NOMO-1 treated with dmso at 0.1 percent for 144 hours (cell line): Measurements from ENCODE around the gene P2RY12.
A peak's percentile ranks its signal among the peaks of the same experiment; 100 is the strongest.

ENCODE experiments used
- DNase-seq: peaks from one replicate; lab custom pipeline; 2025; ENCODE audit not compliant: unreplicated experiment; lab: John Stamatoyannopoulos, UW

Gene P2RY12

DNA sequence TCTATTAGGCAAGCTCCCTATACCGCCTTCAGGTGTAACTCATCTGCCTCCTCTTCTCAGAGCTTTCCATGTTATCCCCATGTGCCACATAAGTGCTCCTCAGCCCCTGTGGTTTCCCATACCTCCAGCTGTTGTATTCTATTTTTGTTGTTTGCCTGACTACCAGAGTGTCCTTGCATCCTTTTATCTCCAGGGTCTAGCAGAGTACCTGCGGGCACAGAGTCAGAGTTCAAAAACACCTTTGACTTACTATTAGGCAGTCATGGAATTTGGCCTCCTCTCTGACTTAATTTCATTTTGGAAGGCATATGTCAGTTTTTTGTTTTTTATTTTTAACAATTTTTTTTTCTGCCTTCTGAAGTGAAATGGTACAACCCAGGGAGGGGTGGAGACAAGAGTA is 75.0 kb downstream of the P2RY12 start:
- DNase-seq: no peak

DNA sequence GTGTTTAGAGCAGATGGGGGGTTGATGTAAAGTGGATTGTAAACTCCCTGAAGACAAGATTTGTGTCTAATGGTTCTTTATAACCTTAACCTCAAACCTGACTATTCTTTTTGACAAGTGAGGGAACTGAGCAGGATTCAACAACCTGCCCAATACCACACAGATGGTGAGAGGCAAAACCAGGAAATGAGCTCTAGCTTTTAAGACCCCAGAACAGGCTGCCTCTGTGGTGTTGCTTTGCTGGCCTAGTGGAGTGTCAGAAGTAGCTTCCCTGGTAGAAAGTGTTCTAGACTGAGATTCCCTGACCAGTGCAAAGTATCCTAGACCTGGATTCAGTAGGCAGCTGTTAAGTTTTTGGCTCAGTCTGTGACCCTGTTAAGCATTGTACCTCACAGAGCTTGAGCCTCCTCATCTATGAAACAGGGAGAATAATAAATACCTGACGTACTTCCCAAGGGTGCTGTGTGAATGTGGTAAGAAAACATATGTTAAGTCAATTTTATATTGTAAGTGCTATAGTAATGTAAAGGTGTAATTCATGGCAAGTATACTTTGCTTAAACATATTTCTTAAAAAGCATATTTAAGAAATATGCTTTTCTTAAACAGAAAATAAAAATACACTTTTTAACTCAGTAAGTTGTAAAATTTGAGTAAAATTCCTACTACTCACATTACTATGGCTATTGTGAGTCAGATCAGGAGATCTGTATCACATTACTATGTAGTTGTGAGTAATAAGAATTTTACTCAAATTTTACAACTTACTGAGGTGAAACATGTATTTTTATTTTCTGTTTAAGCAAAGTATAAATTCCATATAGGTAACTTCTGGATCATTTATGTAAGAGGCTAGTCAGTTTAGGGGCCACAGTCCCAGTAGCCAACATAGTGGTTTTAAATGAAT is 76.7 kb downstream of the P2RY12 start:
- no peak for DNase-seq

DNA sequence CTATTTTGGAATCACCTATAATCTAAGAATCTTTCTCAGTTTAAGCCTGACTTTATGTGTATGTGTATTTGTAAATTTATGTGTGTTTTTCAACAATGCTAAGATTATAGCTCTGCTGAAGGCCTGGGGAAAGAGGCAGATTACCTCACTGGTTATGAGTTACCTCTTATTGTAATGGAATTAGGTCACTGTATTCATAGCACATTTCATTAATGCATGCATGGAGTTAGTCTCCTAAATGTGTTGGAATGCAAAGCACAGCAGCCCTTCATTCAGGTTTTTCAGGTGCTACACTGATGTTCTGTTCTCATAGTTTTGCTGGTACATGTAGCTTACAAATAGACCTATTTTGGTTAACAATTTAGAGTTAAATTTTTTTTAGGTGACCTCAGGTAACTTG is 77.4 kb downstream of the P2RY12 start:
- DNase-seq: no peak

DNA sequence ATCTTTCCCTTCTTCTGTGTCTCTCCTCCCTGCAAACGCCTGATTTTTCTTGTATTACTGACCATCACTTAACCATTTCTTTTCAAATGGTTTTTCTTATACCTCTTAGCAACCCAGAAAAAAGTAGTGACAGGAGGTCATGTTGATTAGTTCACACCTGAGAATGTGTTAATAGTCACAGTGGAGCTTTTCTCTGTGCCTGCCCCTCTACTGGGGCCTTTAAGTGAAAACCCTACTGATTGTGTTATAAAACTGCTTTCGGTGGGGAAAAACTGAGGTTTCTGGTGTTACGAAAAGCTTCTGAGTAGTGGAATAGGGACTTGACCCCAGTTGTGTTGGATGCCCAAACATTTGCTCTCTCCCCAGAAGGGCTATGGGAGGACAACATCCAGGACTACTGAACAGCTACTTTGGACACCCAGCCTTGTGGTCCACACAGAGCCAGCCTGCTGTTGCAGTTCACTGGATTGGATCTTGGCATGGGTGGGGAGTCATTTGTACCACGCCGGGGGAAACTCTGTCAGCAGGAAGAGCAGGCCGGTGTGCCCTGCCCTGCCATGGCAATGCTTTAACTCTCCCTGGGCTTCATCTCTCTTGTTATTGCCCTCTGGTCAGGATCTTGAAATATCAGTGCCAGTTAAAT is 78.3 kb downstream of the P2RY12 start:
- DNase-seq: no peak

DNA sequence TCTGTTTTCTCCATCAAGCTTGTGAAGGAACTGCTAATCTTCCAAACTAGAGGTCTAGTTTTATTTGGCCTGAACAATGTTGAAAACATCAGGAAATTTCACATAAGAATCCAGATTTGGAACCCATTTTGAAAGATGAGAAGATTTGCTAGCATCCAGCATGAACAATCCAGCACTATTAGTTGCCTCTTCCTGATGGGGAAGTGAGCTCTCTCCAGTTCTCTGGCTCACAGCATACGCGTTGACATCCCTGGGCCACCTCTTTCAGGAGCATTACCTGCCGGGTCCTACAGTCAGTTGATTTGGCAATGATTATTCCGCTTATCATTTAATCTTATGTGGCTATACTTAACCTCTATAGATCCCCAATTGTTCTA is 78.8 kb downstream of the P2RY12 start:
- DNase-seq: no peak

DNA sequence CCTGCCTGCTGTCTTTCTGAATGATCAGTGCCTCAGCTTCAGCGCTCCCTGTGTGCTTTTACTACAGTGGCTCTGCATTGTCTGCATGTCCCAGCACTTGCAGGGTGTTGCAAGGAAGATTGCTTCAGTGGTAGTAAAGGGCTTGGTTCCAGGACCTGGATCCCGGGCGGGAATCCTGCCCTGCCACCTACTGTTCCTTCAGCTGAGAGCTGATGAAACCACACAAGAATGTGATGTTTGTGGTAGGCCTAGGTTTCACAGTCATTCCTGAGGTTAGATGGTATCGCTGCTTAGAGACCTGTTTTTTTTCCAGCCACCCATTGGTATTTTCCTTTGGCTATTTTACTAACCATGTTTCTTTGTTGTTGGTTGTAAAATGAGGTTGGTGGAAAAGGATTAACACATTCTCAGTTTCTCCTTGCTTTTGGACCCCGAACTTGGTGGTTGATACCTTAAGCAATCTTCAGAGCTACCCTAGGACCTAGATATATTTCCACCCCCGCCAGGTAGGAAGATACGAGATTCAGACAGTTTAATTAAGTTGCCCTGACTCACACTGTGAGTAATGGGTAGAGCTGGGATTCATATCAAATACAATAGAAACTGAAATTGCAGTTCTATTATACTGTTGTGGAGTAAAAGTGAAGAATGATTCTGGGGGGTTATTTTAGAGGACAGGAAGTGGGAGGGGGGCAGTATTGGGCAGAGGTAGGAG is 79.3 kb downstream of the P2RY12 start:
- no peak for DNase-seq

DNA sequence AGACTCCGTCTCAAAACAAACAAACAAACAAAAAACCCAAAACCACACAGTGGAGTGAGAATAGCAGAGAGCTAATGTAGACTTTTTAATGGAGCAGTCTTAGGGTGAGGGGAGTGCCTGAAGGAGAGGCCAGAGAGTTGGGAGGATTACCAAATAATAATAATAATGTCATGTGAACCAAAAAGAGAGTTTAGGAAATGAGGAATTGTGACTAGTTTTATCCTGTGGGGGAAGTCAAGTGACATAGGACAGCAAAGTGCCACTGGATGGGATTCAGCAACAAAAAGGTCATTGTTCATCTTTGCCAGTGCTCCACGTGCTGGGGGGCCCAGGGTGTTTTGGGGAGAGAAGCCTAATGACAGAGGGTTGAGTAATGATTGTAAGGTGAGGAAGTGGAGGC is 80.8 kb downstream of the P2RY12 start:
- no peak for DNase-seq

DNA sequence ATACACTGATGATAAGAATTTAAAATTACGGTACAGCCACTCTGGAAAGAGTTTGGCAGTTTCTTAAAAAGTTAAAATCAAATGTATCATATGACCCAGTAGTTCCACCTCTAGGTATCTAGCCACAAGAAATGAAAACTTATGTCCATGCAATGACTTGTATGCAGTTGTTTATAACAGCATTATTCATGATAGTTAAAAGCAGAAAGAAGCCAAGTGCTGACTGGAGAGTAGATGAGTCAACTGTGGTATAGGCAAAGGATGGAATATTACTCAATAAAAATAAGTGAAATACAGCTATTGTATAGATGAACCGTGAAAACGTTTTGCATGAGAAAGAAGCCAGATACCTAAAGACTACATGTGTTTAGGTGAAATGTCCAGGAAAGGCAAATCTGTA is 82.8 kb downstream of the P2RY12 start:
- DNase-seq: no peak

DNA sequence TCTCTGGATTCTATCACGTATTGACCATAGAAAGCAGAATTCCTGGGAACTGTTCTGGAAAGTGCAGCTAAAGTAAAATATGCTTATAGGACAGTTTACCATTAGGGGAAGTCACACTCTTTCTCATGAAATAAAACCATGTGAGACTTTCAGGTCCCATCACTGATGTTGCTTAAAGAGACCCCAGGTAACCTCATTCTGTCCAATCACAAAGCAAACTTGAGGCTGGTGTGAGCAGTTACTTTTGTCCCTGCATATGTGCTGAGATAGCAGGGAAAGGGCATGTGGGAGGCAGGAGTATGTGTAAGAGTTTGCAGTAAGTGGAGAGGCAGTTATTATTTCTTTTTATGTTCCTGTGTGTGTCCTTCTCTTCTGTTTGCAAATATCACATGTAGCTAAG is 84.0 kb downstream of the P2RY12 start:
- no peak for DNase-seq

DNA sequence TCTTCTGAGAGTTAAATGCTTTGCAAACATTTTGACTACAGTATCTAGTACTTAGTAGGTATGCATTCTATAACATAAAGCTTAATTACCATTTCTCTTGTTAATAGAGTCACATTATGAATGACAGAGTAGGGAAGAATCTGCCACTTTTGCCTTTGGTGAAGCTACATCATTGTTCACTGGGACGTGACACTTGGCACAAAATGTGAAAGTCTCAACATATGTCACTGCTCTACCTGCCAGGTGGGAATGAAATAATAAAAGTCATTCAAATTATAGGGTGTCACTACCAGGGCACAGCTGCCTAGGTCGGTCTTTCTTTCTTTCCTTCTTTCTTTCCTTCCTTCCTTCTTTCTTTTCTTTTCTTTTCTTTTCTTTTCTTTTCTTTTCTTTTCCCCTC is 85.5 kb downstream of the P2RY12 start:
- DNase-seq: no peak

DNA sequence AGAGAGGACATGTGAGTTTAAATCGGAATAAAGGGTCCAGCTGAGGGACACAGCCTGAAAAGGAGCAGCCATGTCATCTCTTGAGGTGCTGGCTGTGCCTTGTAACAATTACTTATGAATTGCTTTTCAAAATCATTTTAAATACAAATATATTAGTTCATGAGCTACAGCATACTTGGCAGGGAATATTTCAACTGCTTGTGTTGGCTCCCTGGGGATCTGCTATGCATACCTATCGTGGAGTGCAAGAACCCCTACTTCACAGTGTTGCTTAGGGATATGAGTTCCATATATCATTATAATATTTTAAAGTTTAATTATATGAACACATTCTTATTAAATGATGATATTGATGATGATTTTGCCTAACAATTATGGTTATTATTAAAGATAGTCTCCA is 87.1 kb downstream of the P2RY12 start:
- DNase-seq: no peak

DNA sequence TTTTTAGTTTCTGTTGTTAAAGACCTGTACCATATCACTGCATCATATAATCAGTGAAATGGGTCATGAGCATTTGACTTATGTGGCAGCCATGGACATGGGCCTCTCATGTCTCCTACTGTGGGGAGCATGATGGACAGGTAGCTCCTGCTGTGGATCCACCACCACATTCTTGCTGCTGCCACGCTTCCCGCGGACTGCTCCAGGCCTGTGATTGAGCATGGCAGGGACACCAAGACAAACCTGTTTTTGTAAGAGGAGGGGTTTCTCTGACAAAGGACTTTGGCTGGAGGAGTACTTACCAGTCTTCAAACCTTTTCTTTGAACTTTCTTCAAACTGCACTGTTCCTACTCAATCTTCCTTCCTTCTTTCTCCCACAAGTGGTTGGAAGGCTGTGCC is 88.3 kb downstream of the P2RY12 start:
- DNase-seq: no peak

DNA sequence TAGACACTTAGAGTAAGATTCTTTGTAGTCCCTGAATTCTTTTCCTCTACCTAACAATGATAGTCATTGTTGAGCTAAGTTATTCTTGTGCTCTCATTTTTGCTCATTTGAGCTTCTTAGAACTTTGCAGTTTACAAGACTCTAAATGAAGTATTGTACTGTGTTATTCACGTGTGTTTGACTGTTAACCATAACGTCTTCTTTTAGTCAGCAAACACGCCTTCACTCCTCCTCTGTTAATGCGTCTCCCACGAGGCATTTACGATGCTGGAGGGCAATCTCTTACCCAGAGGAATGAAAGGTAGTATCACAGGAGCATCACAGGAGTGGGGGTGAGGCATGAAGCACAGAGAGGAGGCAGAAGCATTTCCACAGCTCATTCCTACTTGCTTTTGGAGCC is 91.4 kb downstream of the P2RY12 start:
- DNase-seq: no peak

DNA sequence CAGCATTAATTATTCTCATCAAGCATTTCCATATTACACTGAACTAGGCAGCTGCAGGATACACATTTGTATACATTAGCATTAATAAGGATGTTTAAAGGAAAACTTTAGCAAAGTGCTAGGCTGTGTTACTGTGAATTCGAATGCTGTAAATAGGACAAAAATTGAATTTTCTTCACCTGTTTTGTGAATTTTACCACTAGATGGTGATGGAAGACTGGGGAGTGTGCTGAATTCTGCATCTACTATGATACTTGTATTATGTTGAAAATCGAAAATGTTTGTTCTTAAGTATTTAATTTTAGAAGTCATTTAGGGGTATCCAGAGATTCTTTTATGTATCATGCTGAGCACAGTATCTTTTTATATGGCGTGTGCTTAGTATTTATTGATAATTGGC is 93.9 kb downstream of the P2RY12 start:
- peak; percentile 64 for DNase-seq

DNA sequence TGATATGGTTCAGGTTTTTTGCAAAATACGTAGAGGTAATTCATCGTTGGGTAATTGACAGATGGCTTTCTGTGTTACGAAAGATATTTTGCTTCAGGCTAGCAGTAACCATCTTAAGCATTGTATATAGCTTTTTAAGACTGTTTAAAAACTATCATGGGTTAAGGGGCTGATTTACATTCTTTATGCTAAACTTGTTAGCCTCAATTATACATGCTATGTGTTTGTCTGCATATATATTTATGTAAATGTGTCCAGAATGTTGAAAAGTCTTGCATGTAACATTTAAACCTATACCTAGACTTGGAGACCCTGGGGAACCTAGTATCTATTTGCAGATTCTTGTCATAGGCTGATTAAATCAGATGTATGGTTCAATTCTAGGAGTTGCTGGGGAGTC is 95.1 kb downstream of the P2RY12 start:
- DNase-seq: no peak
